ENCODE measurements around the gene INIP. TPM values are rescaled to one million over a fixed set of nuclear protein-coding genes. Genes with fewer than 3 reads are reported as not detected.

The INIP gene
- total and polyA plus RNA-seq, 12 donors = 4.5 to 18.9 (median 11.9) TPM

DNA sequence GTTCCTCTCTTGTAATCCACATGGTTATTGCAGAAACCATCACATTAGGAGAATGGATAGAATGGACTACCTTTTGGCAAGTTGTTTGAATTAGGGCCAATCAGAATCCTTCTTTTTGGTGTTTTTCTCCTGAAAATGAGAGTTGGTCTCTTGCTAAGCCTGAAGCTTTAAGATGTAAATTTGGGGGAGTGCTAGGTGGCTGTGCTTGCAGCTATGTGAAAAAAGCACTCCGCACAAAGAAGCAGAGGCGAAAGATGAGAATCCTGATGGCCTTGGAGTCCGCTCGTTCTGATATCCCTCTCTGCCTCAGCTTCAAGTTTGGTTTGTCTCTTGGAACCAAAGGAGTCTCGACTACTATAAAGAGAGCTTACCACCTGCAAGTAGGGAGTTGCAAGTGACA lies 63.6 kb downstream of the INIP start:
- 87 to 93% methylated on average over 5 of the region's 5 CpGs for WGBS, 2 donors
- intact Hi-C loops (cut with DNase I) = no loop called here
- TF ChIP-seq, protein P1, sequence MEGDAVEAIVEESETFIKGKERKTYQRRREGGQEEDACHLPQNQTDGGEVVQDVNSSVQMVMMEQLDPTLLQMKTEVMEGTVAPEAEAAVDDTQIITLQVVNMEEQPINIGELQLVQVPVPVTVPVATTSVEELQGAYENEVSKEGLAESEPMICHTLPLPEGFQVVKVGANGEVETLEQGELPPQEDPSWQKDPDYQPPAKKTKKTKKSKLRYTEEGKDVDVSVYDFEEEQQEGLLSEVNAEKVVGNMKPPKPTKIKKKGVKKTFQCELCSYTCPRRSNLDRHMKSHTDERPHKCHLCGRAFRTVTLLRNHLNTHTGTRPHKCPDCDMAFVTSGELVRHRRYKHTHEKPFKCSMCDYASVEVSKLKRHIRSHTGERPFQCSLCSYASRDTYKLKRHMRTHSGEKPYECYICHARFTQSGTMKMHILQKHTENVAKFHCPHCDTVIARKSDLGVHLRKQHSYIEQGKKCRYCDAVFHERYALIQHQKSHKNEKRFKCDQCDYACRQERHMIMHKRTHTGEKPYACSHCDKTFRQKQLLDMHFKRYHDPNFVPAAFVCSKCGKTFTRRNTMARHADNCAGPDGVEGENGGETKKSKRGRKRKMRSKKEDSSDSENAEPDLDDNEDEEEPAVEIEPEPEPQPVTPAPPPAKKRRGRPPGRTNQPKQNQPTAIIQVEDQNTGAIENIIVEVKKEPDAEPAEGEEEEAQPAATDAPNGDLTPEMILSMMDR (IDR thresholded peaks at IDR 0.05) = no peak
- no peak overlapping the region for H3K27ac ChIP-seq
- H3K4me3 ChIP-seq = no peak overlapping the region
- no peak for ATAC-seq
- H3K27me3 ChIP-seq = no peaks in the 10 kb centered on the region
- DNase-seq = no peak
- H3K4me1 ChIP-seq = no peaks in the 10 kb centered on the region
- no peaks in the 10 kb centered on the region for H3K36me3 ChIP-seq
- peaks cover 0 to 10% (median 2%) of the 10 kb centered on the region in 11 donors for H3K9me3 ChIP-seq

DNA sequence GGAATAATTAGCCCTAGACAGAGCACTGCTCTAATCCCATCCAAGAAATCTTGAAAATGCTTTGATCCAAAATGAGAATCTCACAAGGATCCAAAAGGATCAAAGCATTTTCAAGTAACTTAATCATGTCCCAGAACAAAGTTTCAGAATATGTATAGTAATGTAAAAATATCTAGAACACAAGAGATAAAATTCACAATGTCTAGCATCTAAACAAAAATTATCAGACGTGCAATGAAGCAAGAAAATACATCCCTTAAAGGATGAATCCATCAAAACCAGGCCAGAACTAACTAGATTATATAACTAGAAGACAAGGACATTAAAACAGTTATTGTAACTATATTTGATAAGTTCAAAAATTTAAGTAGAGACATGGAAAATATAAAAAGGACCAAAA lies 69.3 kb downstream of the INIP start:
- ATAC-seq (no peak), DNase-seq (no peak)
- H3K4me1 ChIP-seq = no peaks in the 10 kb centered on the region
- TF ChIP-seq, protein P1 (IDR thresholded peaks at IDR 0.05) = no peak
- peaks cover 0 to 27% (median 8%) of the 10 kb centered on the region in 11 donors for H3K9me3 ChIP-seq
- no peaks in the 10 kb centered on the region for H3K27me3 ChIP-seq
- peaks cover 0 to 8% (median 0%) of the 10 kb centered on the region in 9 donors for H3K36me3 ChIP-seq
- no peak overlapping the region for H3K27ac ChIP-seq
- H3K4me3 ChIP-seq = no peak overlapping the region
- intact Hi-C loops (cut with DNase I) = no loop called here
- 84 to 88% methylated on average over 1 of the region's 1 CpG for WGBS, 2 donors

DNA sequence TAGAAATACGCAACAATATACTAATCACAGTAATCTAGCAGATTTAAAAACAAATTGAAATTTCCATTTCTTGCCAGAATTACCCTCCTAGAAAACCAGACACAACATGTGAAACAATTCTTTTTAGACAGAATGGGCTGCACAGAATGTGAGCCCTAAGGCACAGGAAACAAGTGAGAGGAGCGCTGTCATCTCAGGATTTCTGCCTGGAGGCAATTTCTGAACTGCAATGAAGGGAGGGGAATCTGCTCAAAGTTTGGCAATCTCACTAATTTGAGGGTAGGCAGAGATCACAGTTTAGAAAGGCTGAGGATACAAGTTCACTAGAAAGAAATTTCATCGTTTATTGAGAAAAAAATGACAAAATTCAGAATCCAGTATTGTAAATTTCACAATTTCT lies 70.3 kb downstream of the INIP start:
- intact Hi-C loops (cut with DNase I) = no loop called here
- no peak for ATAC-seq

DNA sequence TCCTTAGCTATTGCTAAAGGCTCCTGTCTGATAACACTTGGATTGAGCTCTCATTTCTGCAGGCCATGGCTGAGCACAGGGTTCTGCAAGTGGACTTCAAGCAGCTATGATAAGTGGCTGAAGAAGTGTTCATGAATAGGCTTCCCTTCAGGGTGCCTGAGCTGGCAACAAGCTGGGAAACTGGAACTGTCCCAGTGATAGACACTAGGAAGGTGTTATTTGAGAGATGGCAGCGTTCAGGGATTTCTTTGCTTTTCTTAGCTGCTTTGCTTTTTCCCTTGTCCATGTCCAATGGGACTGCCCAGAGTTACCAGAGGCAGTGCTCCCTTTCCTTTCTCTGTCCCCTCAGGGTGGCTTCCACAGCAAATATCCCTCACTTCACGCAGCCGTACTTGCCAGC lies 75.8 kb downstream of the INIP start:
- peaks cover 0 to 5% (median 0%) of the 10 kb centered on the region in 9 donors for H3K4me1 ChIP-seq

More for the DNA sequence above, 70.3 kb downstream of the INIP start:
- no peak for DNase-seq
- H3K36me3 ChIP-seq = peaks cover 0 to 8% (median 0%) of the 10 kb centered on the region in 9 donors
- H3K4me3 ChIP-seq = no peak overlapping the region
- peaks cover 0 to under 1% (median 0%) of the 10 kb centered on the region in 9 donors for H3K4me1 ChIP-seq
- no peak overlapping the region for H3K27ac ChIP-seq
- TF ChIP-seq, protein P1 (IDR thresholded peaks at IDR 0.05) = no peak
- whole genome bisulfite sequencing, 2 donors = 95 to 97% methylated on average over 3 of the region's 3 CpGs
- peaks cover 0 to 27% (median 8%) of the 10 kb centered on the region in 11 donors for H3K9me3 ChIP-seq
- H3K27me3 ChIP-seq = no peaks in the 10 kb centered on the region

More for the DNA sequence above, 75.8 kb downstream of the INIP start:
- peak in 1 of 2 donors; percentile 11 for DNase-seq
- Histone ChIP-seq H3K9me3 (peaks cover 0 to 21% (median 11%) of the 10 kb centered on the region in 11 donors), H3K27me3 (no peaks in the 10 kb centered on the region), H3K36me3 (no peaks in the 10 kb centered on the region), H3K4me3 (no peak overlapping the region), H3K27ac (no peak overlapping the region)
- 62 to 68% methylated on average over 3 of the region's 3 CpGs for WGBS, 2 donors
- ATAC-seq = peak in 5 of 8 donors; percentile 47 to 92 (median 73)
- intact Hi-C loops (cut with DNase I) = no loop called here
- TF ChIP-seq, protein P1 (IDR thresholded peaks at IDR 0.05) = no peak

Measured in heart right ventricle (tissue), 16 donors.